Amygdala (tissue), 56 donors: Measurements from ENCODE around the gene THSD7A.

Source experiments
- DNase-seq, 56 donors: peaks; one replicate each; lab custom pipeline; 2025; lab: John Stamatoyannopoulos, UW

THSD7A gene

GRCh38 chr7:11831736-11832495 is at the start of gene THSD7A:
TSS of gene THSD7A (minus strand) at chr7:11832198. CDS start at chr7:11831946, 252 bp downstream.
- peak in 39 of 56 donors; percentile 4 to 64 (median 35) for DNase-seq

- DNase-seq = no peak
Measured at GRCh38 chr7:11881680-11882079, 49.7 kb upstream of the THSD7A start.

- DNase-seq = no peak
Measured at GRCh38 chr7:11875635-11876034, 43.6 kb upstream of the THSD7A start.

- no peak for DNase-seq
Measured at GRCh38 chr7:11865671-11866070, 33.7 kb upstream of the THSD7A start.

GRCh38 chr7:11858622-11859302 is 26.8 kb upstream of the THSD7A start:
- DNase-seq = no peak

GRCh38 chr7:11858026-11858425 is 26.0 kb upstream of the THSD7A start:
- DNase-seq = no peak

- no peak for DNase-seq
Measured at GRCh38 chr7:11848251-11848650, 16.3 kb upstream of the THSD7A start.

- DNase-seq = no peak
Measured at GRCh38 chr7:11847336-11847735, 15.3 kb upstream of the THSD7A start.

- no peak for DNase-seq
Measured at GRCh38 chr7:11846361-11846955, 14.5 kb upstream of the THSD7A start.

- DNase-seq = no peak
Measured at GRCh38 chr7:11843113-11843765, 11.2 kb upstream of the THSD7A start.

GRCh38 chr7:11841657-11842056 is 9.7 kb upstream of the THSD7A start:
- DNase-seq = no peak

GRCh38 chr7:11835260-11835659 is 3.3 kb upstream of the THSD7A start:
- no peak for DNase-seq

GRCh38 chr7:11833431-11833830 is 1.4 kb upstream of the THSD7A start:
- DNase-seq = no peak

- DNase-seq = no peak
Measured at GRCh38 chr7:11831156-11831735, 752 bp downstream of the THSD7A start.

- DNase-seq = peak in 1 of 56 donors; percentile 1
Measured at GRCh38 chr7:11830582-11831155, 1.3 kb downstream of the THSD7A start.

- no peak for DNase-seq
Measured at GRCh38 chr7:11829954-11830353, 2.0 kb downstream of the THSD7A start.

GRCh38 chr7:11819947-11820346 is 12.1 kb downstream of the THSD7A start:
- DNase-seq = no peak

- no peak for DNase-seq
Measured at GRCh38 chr7:11819271-11819670, 12.7 kb downstream of the THSD7A start.

- no peak for DNase-seq
Measured at GRCh38 chr7:11818281-11818680, 13.7 kb downstream of the THSD7A start.

- DNase-seq = no peak
Measured at GRCh38 chr7:11817111-11817740, 14.8 kb downstream of the THSD7A start.
